GM12878 (cell line): ENCODE measurements around the gene SPIN1. TPM values are rescaled to one million over a fixed set of nuclear protein-coding genes. Genes with fewer than 3 reads are reported as not detected.

Source experiments
- ATAC-seq: fragments of 200-7000 bp; cut with Tn5 transposase; 3 replicates; pipeline ENCODE4 v1.9.1; 2020; ENCODE audit warnings: mild to moderate bottlenecking, moderate library complexity
- BruUV-seq: library from RNA; stranded (reverse); fragments of 400-500 nt; replicated peaks from 2 replicates; lab custom pipeline; 2021; lab: Mats Ljungman, UMichigan
- CTCF ChIA-PET: fragments of 300-600 bp; sonication (Branson Sonifier 250); formaldehyde crosslinking; extraction: SDS; loops from one replicate; lab custom pipeline; 2021; ENCODE audit warnings: inconsistent platforms; lab: Yijun Ruan, JAX
- POLR2A ChIA-PET: fragments of 350-600 bp; formaldehyde crosslinking; extraction: SDS; loops from one replicate; lab custom pipeline; 2021; ENCODE audit warnings: inconsistent platforms; lab: Charles Lee
- RAD21 ChIA-PET: fragments of 300-600 bp; sonication (Branson Sonifier 250); formaldehyde crosslinking; loops from one replicate; lab custom pipeline; 2023; ENCODE audit warnings: antibody characterized with exemption; ENCODE audit not compliant: unreplicated experiment; lab: Charles Lee
- SMC1A ChIA-PET: fragments of 300-600 bp; sonication (Branson Sonifier 250); formaldehyde crosslinking; loops from one replicate; lab custom pipeline; 2023; ENCODE audit not compliant: unreplicated experiment, uncharacterized antibody; lab: Charles Lee
- DNase-seq: peaks from one replicate; pipeline ENCODE4 v3.0.0-alpha.2; 2011; ENCODE audit warnings: low read depth, low spot score
- FAIRE-seq: peaks from 3 replicates; lab custom pipeline; 2011; peaks lifted over from hg19 to GRCh38; lab: Jason Lieb, UNC
- H2AFZ ChIP-seq: 2 replicates; pipeline ENCODE4 v1.6.0; 2011; ENCODE audit warnings: low read depth, low read length, control low read depth; ENCODE audit not compliant: control insufficient read depth
- H3K27ac ChIP-seq: 2 replicates; pipeline ENCODE4 v1.5.1; 2011; ENCODE audit warnings: control low read depth; ENCODE audit not compliant: control insufficient read depth, insufficient read depth
- H3K27me3 ChIP-seq, 2 experiments: replicated peaks in 1 of 2; 2 replicates each; pipeline versions ENCODE4 v1.6.0 to v1.6.1; 2011; ENCODE audit warnings: low read length in 1 of 2; ENCODE audit not compliant: control insufficient read depth in 2 of 2, insufficient read depth in 2 of 2
- H3K36me3 ChIP-seq, 2 experiments: 2 replicates each; pipeline ENCODE4 v1.5.1; 2011; ENCODE audit warnings: low read length in 1 of 2; ENCODE audit not compliant: control insufficient read depth in 2 of 2, insufficient read depth in 2 of 2
- H3K4me1 ChIP-seq: 2 replicates; pipeline ENCODE4 v1.6.1; 2011; ENCODE audit warnings: mild to moderate bottlenecking, low read length, moderate library complexity, mixed read lengths; ENCODE audit not compliant: control insufficient read depth, insufficient read depth
- H3K4me2 ChIP-seq: 2 replicates; pipeline ENCODE4 v1.6.0; 2011; ENCODE audit warnings: control low read depth; ENCODE audit not compliant: control insufficient read depth, insufficient read depth
- H3K4me3 ChIP-seq: fragments of 200-600 bp; sonication (generic); 2 replicates; pipeline ENCODE4 v1.5.1; 2016
- H3K79me2 ChIP-seq: 2 replicates; pipeline ENCODE4 v1.6.0; 2011; ENCODE audit warnings: low read length; ENCODE audit not compliant: control insufficient read depth, insufficient read depth
- H3K9ac ChIP-seq: 2 replicates; pipeline ENCODE4 v1.8.0; 2011; ENCODE audit warnings: low read length, control low read depth, mixed read lengths; ENCODE audit not compliant: control insufficient read depth, insufficient read depth
- H3K9me3 ChIP-seq: replicated peaks from 3 replicates; pipeline ENCODE4 v1.5.1; 2011; ENCODE audit warnings: mild to moderate bottlenecking, low read length; ENCODE audit not compliant: control insufficient read depth, insufficient read depth
- H4K20me1 ChIP-seq: 2 replicates; pipeline ENCODE4 v1.6.0; 2011; ENCODE audit not compliant: control insufficient read depth, insufficient read depth
- TCF12 ChIP-seq: IDR thresholded peaks from 2 replicates; pipeline ENCODE4 v1.6.1; 2011; ENCODE audit warnings: low read depth, mild to moderate bottlenecking, low read length
- WGBS: methylation state at CpG from one replicate; pipeline ENCODE4 v1.1.6; 2016; ENCODE audit warnings: low lambda C conversion rate; ENCODE audit not compliant: insufficient replicate concordance, insufficient coverage; ENCODE audit errors: missing lambda C conversion rate; 5-methylcytosine and 5-hydroxymethylcytosine counted together
- in situ Hi-C: fragments of 300-500 bp; cut with MboI; formaldehyde crosslinking; loops from 9 replicates; pipeline ENCODE4 v1.14.3; 2018; ENCODE audit warnings: mixed read lengths
- intact Hi-C: fragments of 100-400 bp; cut with micrococcal nuclease; formaldehyde crosslinking; loops from one replicate; pipeline ENCODE4 v1.14.2; 2022; ENCODE audit not compliant: unreplicated experiment
- polyA plus RNA-seq, 11 experiments: library from polyadenylated mRNA; depleted of rRNA in 4 of 11; unstranded in 6 of 11; stranded (reverse) in 5 of 11; fragments of >200 nt; fragmentation: Nextera tagmentation in 4 of 11; fragmentation: Illumina TruSeq in 1 of 11; extraction: Ambion mirVana in 4 of 11; extraction: Trizol in 1 of 11; gene quantifications; 1 replicate in 1 of 11; 2 replicates in 10 of 11; pipeline versions ENCODE4 v1.2.1 to v1.2.3, GENCODE V29; 2011 to 2016; ENCODE audit warnings: inconsistent platforms in 2 of 11, missing spikeins in 2 of 11, low read depth in 1 of 11
- total RNA-seq, 4 experiments: library from RNA; depleted of rRNA in 3 of 4; stranded (reverse); fragments of >200 nt in 3 of 4; fragmentation: Illumina TruSeq in 1 of 4; extraction: Trizol in 1 of 4; gene quantifications; 2 replicates each; pipeline versions ENCODE4 v1.2.1 to v1.2.3, GENCODE V29; 2013 to 2021
- TF ChIP-seq, protein P1 (sequence below): fragments of 150-350 bp; IDR thresholded peaks from 2 replicates; pipeline ENCODE4 v1.6.1; 2016; ENCODE audit warnings: low read depth, low read length

Gene SPIN1
- total and polyA plus RNA-seq, 10 of the 15 experiments (the other 5 are each of a cell fraction or from before 2014, with no cell fraction given) = 6.6 to 30.3 (median 17.1) TPM

- under 1% methylated on average over 38 of the region's 40 CpGs for WGBS
These were observed 567 bp upstream of the SPIN1 start for GRCh38 chr9:88387552-88388202.

More at GRCh38 chr9:88387552-88388202, 567 bp upstream of the SPIN1 start:
- Histone ChIP-seq H3K36me3 (no peaks in the 10 kb centered on the region; a peak in 1 of 4 replicates), H2AFZ (peak overlapping the region; percentile 98), H3K79me2 (peaks cover 9% of the 10 kb centered on the region), H3K27me3 (no peaks in the 10 kb centered on the region), H3K4me3 (peak overlapping the region; percentile 71), H3K9ac (peak overlapping the region; percentile 60), H3K4me1 (peaks cover 25% of the 10 kb centered on the region), H3K9me3 (no peaks in the 10 kb centered on the region), H3K4me2 (peak overlapping the region; percentile 100), H3K27ac (no peak overlapping the region), H4K20me1 (no peaks in the 10 kb centered on the region)
- BruUV-seq = no TSS peak
- TF ChIP-seq, protein P1, sequence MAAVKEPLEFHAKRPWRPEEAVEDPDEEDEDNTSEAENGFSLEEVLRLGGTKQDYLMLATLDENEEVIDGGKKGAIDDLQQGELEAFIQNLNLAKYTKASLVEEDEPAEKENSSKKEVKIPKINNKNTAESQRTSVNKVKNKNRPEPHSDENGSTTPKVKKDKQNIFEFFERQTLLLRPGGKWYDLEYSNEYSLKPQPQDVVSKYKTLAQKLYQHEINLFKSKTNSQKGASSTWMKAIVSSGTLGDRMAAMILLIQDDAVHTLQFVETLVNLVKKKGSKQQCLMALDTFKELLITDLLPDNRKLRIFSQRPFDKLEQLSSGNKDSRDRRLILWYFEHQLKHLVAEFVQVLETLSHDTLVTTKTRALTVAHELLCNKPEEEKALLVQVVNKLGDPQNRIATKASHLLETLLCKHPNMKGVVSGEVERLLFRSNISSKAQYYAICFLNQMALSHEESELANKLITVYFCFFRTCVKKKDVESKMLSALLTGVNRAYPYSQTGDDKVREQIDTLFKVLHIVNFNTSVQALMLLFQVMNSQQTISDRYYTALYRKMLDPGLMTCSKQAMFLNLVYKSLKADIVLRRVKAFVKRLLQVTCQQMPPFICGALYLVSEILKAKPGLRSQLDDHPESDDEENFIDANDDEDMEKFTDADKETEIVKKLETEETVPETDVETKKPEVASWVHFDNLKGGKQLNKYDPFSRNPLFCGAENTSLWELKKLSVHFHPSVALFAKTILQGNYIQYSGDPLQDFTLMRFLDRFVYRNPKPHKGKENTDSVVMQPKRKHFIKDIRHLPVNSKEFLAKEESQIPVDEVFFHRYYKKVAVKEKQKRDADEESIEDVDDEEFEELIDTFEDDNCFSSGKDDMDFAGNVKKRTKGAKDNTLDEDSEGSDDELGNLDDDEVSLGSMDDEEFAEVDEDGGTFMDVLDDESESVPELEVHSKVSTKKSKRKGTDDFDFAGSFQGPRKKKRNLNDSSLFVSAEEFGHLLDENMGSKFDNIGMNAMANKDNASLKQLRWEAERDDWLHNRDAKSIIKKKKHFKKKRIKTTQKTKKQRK = no peak
- TF ChIP-seq TCF12 = 0 out of 2 replicates have a peak, but pooled peaks have one; percentile 6
- no peak for DNase-seq
- ATAC-seq = peak; percentile 3
- ChIA-PET CTCF (no interaction called here), SMC1A (no interaction called here), RAD21 (no interaction called here), POLR2A (interaction anchor here (0.6 kb wide), 1 partner anchor 36 kb away, joined by 3 read pairs; no protein-coding TSS in a partner anchor)
- FAIRE-seq = no peak
- intact Hi-C loops = loop anchor here (5.0 to 10.0 kb wide), 2 partner anchors 187 to 435 kb away; no protein-coding TSS in a partner anchor
- in situ Hi-C loops = no loop called here
